Tibial nerve (tissue), 4 donors: Measurements from ENCODE around the gene TMPRSS6. TPM values are rescaled to one million over a fixed set of nuclear protein-coding genes. Genes with fewer than 3 reads are reported as not detected.

Source experiments
- DNase-seq, 2 donors: peaks; one replicate each; pipeline ENCODE4 v3.0.0-alpha.2; 2019; ENCODE audit warnings: low spot score in 2 of 2
- H3K27ac ChIP-seq, 4 donors: fragments of 200-600 bp; sonication (generic) in 3 of 4; one replicate each; pipeline ENCODE4 v1.5.1; 2017 to 2019; ENCODE audit warnings: mild to moderate bottlenecking in 1 of 4
- H3K27me3 ChIP-seq, 2 donors: fragments of 200-600 bp; sonication (generic) in 1 of 2; one replicate each; pipeline versions ENCODE4 v1.5.1 to v1.6.0; 2017 to 2019
- H3K36me3 ChIP-seq, 3 donors: fragments of 200-600 bp; sonication (generic); one replicate each; pipeline ENCODE4 v1.5.1; 2018 to 2019
- H3K4me1 ChIP-seq, 4 donors: fragments of 200-600 bp; sonication (generic) in 3 of 4; one replicate each; pipeline ENCODE4 v1.5.1; 2017 to 2019
- H3K4me3 ChIP-seq, 4 donors: fragments of 200-600 bp; sonication (generic) in 3 of 4; one replicate each; pipeline ENCODE4 v1.5.1; 2017 to 2019; ENCODE audit warnings: mild to moderate bottlenecking in 1 of 4, moderate library complexity in 1 of 4
- H3K9me3 ChIP-seq, 4 donors: fragments of 200-600 bp; sonication (generic) in 3 of 4; one replicate each; pipeline ENCODE4 v1.5.1; 2017 to 2019
- EP300 ChIP-seq, 2 donors: sonication (generic); formaldehyde crosslinking; IDR thresholded peaks; one replicate each; pipeline ENCODE4 v1.6.1; 2017; ENCODE audit warnings: antibody characterized with exemption in 2 of 2, mild to moderate bottlenecking in 1 of 2
- POLR2A ChIP-seq, 2 donors: fragments of 450-650 bp; IDR thresholded peaks; one replicate each; pipeline ENCODE4 v1.6.1; 2017; ENCODE audit warnings: antibody characterized with exemption in 2 of 2, mild to moderate bottlenecking in 2 of 2, moderate library complexity in 2 of 2
- whole genome bisulfite sequencing, 2 donors: methylation state at CpG; one replicate each; pipeline ENCODE4 v1.1.5; 2018; 5-methylcytosine and 5-hydroxymethylcytosine counted together
- total RNA-seq, 4 donors: library from RNA; depleted of rRNA; stranded (reverse); fragments of >200 nt; gene quantifications; one replicate each; pipeline ENCODE4 v1.1.0, GENCODE V29; 2016
- TF ChIP-seq, protein P1 (sequence below), 5 experiments: fragments of 200-600 bp in 3 of 5; fragments of 450-650 bp in 2 of 5; sonication (generic) in 3 of 5; IDR thresholded peaks; one replicate each; pipeline ENCODE4 v1.5.1; 2016 to 2019; ENCODE audit warnings: antibody characterized with exemption in 5 of 5, mild to moderate bottlenecking in 3 of 5, moderate library complexity in 2 of 5

TMPRSS6 gene
- total RNA-seq, 4 donors from 2014 or later: not detected

DNA sequence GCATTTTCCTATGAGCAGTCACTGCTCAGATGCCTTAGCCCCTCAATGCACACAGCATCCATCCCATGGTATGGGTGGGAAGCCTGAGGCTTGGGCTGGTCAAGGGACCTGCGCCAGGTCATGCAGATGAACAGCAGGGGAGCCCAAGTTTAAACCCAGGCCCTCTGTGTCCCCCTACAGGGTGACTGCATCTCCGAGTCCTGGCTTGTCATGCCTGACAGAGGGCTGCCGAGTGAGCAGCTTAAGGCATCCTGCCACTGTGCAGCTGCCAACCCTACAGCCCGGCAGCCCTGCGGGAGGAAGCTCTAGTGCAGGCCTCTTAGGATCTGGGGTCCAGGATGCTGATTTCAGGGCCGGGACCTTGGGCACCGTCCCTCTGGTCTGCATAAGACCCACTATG is 30.2 kb upstream of the TMPRSS6 start:
- WGBS, 2 donors: 51 to 85% methylated on average over 5 to 7 of the region's 7 CpGs
- Histone ChIP-seq H3K9me3 (no peaks in the 10 kb centered on the region), H3K4me3 (no peak overlapping the region), H3K27me3 (peaks cover 0 to 8% of the 10 kb centered on the region in 2 donors), H3K36me3 (no peaks in the 10 kb centered on the region), H3K27ac (no peak overlapping the region), H3K4me1 (no peaks in the 10 kb centered on the region)
- DNase-seq: no peak
- TF ChIP-seq POLR2A (IDR thresholded peaks at IDR 0.05) (no peak), EP300 (IDR thresholded peaks at IDR 0.05) (no peak)
- TF ChIP-seq, protein P1, sequence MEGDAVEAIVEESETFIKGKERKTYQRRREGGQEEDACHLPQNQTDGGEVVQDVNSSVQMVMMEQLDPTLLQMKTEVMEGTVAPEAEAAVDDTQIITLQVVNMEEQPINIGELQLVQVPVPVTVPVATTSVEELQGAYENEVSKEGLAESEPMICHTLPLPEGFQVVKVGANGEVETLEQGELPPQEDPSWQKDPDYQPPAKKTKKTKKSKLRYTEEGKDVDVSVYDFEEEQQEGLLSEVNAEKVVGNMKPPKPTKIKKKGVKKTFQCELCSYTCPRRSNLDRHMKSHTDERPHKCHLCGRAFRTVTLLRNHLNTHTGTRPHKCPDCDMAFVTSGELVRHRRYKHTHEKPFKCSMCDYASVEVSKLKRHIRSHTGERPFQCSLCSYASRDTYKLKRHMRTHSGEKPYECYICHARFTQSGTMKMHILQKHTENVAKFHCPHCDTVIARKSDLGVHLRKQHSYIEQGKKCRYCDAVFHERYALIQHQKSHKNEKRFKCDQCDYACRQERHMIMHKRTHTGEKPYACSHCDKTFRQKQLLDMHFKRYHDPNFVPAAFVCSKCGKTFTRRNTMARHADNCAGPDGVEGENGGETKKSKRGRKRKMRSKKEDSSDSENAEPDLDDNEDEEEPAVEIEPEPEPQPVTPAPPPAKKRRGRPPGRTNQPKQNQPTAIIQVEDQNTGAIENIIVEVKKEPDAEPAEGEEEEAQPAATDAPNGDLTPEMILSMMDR (IDR thresholded peaks at IDR 0.05): no peak

DNA sequence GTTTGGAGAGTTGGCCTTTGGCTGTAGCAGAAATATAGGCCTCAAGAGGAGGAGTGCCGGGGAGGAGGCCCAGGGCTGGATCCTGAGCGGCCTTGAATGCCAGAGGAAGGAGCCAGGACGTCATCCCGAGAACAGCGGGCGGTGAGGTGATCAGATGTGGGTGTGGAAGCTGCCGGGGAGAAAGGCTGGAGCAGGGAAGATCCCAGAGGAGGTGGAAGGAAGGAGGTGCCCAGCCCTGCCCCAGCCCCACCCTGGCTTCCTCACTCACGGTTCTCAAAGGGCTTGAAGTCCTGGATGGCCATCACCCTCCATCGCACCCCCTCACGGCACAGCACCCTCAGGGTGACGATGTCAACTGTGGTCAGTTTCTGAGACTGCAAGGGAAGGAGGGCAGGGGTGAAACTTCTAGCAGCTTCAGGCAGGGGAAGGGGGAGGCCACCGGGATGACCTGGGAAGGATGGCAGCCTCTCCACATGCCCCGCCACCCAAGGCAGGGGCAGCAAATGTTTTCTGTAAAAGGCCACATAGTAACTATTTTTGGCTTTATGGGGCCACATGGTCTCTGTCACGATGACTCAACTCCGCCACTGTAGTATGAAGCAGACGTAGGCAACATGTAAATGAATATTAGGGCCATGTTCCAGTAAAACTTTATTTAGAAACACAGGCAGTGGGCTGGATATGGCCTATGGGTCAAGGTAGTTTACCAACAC is 29.5 kb upstream of the TMPRSS6 start:
- no peaks in the 10 kb centered on the region for H3K4me1 ChIP-seq
- H3K27ac ChIP-seq: no peak overlapping the region
- H3K4me3 ChIP-seq: no peak overlapping the region
- no peaks in the 10 kb centered on the region for H3K9me3 ChIP-seq
- TF ChIP-seq EP300 (IDR thresholded peaks at IDR 0.05) (no peak), POLR2A (IDR thresholded peaks at IDR 0.05) (no peak)
- TF ChIP-seq, protein P1 (IDR thresholded peaks at IDR 0.05): no peak
- 66 to 69% methylated on average over 15 to 16 of the region's 16 CpGs for WGBS, 2 donors
- H3K27me3 ChIP-seq: peaks cover 0 to 1% of the 10 kb centered on the region in 2 donors
- no peak for DNase-seq
- no peaks in the 10 kb centered on the region for H3K36me3 ChIP-seq

DNA sequence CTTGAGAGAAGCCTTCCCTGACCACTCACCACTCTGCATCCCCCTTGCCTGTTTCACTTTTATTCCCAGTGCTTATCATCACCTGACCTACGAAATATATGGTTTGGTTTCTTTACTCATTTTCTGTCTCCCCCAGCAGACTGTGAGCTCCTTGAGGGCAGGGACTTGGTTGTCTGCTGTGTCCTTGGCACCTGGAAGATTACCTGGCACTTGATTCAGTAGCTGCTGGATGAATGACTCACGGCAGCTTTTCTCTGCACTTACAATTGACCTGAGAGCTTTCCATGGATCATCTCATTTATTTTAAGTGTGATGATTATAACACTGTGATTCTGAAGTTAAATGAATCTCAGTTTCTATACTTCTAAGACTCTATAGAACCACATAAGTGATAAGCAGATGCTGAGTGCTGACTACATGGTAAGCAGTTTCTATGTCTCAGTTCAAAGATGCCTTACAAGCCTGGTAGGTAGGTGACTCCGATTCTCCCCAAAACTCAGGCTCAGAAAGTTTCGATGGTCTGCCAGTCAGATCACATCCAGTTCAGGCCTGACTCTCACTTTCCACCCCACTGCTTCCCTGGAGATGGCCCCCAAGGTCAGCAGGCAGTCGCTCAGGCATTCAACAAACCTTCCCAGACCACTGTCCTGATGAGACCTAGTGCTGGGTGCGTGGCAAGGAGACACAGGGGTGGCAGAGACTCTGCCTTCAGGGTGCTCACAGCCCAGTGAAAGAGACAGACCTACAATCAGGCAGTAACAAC is 28.6 kb upstream of the TMPRSS6 start:
- Histone ChIP-seq H3K27ac (no peak overlapping the region), H3K4me3 (no peak overlapping the region), H3K36me3 (no peaks in the 10 kb centered on the region), H3K9me3 (no peaks in the 10 kb centered on the region), H3K4me1 (no peaks in the 10 kb centered on the region), H3K27me3 (no peaks in the 10 kb centered on the region)
- 69 to 82% methylated on average over 6 of the region's 6 CpGs for WGBS, 2 donors
- no peak for DNase-seq
- no peak for TF ChIP-seq POLR2A (IDR thresholded peaks at IDR 0.05)
- TF ChIP-seq EP300 (IDR thresholded peaks at IDR 0.05): no peak
- TF ChIP-seq, protein P1 (IDR thresholded peaks at IDR 0.05): no peak

DNA sequence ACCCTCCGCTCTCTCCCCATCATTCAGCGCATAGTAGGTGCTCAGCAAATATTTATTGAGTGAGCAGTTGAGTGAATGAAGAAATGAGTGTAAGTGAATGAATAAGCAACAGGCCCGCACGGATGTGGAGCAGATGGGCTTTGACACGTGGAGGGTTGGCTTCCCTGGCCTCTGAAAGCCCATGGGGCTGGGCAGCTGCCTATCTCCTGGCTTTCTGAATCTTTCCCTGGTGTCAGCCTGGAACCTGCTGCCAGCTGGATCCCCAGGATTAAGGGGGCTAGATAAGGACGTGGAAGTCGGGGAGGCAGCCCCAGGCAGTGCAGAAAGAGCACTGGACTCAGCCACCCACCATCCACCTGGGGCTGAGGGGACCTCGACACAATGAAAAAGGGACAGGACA is 27.6 kb upstream of the TMPRSS6 start:
- Histone ChIP-seq H3K4me1 (no peaks in the 10 kb centered on the region), H3K27ac (no peak overlapping the region), H3K36me3 (no peaks in the 10 kb centered on the region), H3K9me3 (no peaks in the 10 kb centered on the region), H3K4me3 (no peak overlapping the region), H3K27me3 (no peaks in the 10 kb centered on the region)
- TF ChIP-seq EP300 (IDR thresholded peaks at IDR 0.05): no peak
- no peak for TF ChIP-seq POLR2A (IDR thresholded peaks at IDR 0.05)
- TF ChIP-seq, protein P1 (IDR thresholded peaks at IDR 0.05): no peak
- WGBS, 2 donors: 70 to 72% methylated on average over 8 of the region's 8 CpGs
- no peak for DNase-seq

DNA sequence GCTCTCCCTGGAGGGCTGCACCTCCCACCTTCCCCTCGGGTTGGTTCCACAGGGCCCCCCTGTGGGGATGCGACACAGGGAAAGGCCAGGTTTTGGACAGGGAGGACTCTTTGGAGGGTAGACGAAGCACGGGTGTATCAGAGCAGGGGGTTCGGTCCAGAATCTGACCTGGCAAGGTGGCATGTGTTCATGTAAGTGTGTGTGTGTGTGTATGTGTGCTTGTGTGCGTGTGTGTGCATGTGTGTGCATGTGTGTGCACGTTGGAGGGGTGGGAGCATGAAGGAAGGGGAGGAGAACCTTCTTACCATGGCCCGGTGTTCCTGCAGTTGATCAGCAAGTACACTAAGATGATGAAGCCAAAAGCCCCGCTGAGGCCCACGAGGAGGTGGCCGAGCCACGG is 25.5 kb upstream of the TMPRSS6 start:
- H3K27me3 ChIP-seq: no peaks in the 10 kb centered on the region
- H3K27ac ChIP-seq: no peak overlapping the region
- no peaks in the 10 kb centered on the region for H3K9me3 ChIP-seq
- no peaks in the 10 kb centered on the region for H3K36me3 ChIP-seq
- 77 to 80% methylated on average over 11 to 12 of the region's 12 CpGs for WGBS, 2 donors
- H3K4me3 ChIP-seq: no peak overlapping the region
- H3K4me1 ChIP-seq: no peaks in the 10 kb centered on the region
- no peak for DNase-seq
- TF ChIP-seq EP300 (IDR thresholded peaks at IDR 0.05) (no peak), POLR2A (IDR thresholded peaks at IDR 0.05) (no peak)
- TF ChIP-seq, protein P1 (IDR thresholded peaks at IDR 0.05): no peak
